AG08396 (cell line): ENCODE data around the gene BROX.
"Not testable (repeated sequence)": the region's sequence is repeated elsewhere in the genome, so short reads cannot be mapped to it uniquely, and the experiment has no call there.

ENCODE experiments used
- DNase-seq: peaks from one replicate; pipeline ENCODE4 v3.0.0; 2012; ENCODE audit warnings: low spot score, mixed read lengths

Gene BROX

GRCh38 chr1:222732216-222733159 lies 20.1 kb downstream of the BROX start:
- no peak for DNase-seq

GRCh38 chr1:222734740-222735139 lies 22.4 kb downstream of the BROX start:
- no peak for DNase-seq

GRCh38 chr1:222736470-222736869 lies 24.1 kb downstream of the BROX start:
- DNase-seq = no peak

GRCh38 chr1:222736972-222737371 lies 24.6 kb downstream of the BROX start, which contains the start of gene FAM177B:
FAM177B (plus strand) TSS chr1:222737202; CDS start chr1:222746546, 9,344 bp downstream.
- no peak for DNase-seq

- DNase-seq = no peak
Measured at GRCh38 chr1:222739465-222739864, 27.1 kb downstream of the BROX start.

GRCh38 chr1:222739929-222740328 lies 27.6 kb downstream of the BROX start:
- no peak for DNase-seq

GRCh38 chr1:222741630-222742457 lies 29.5 kb downstream of the BROX start:
- DNase-seq = not testable (repeated sequence)

GRCh38 chr1:222749927-222750326 lies 37.6 kb downstream of the BROX start:
- no peak for DNase-seq

- no peak for DNase-seq
Measured at GRCh38 chr1:222750651-222751050, 38.3 kb downstream of the BROX start.

GRCh38 chr1:222751255-222751654 lies 38.9 kb downstream of the BROX start:
- no peak for DNase-seq

GRCh38 chr1:222754366-222755139 lies 42.2 kb downstream of the BROX start:
- peak; percentile 83 for DNase-seq

- no peak for DNase-seq
Measured at GRCh38 chr1:222757646-222758268, 45.4 kb downstream of the BROX start.

GRCh38 chr1:222759451-222760035 lies 47.2 kb downstream of the BROX start:
- no peak for DNase-seq

GRCh38 chr1:222761083-222761482 lies 48.7 kb downstream of the BROX start:
- DNase-seq = no peak

GRCh38 chr1:222762178-222762577 lies 49.8 kb downstream of the BROX start:
- DNase-seq = not testable (repeated sequence)

- no peak for DNase-seq
Measured at GRCh38 chr1:222767152-222767571, 54.8 kb downstream of the BROX start.

GRCh38 chr1:222768592-222768991 lies 56.2 kb downstream of the BROX start:
- no peak for DNase-seq

GRCh38 chr1:222769181-222769580 lies 56.8 kb downstream of the BROX start:
- DNase-seq = no peak

- no peak for DNase-seq
Measured at GRCh38 chr1:222769971-222770620, 57.7 kb downstream of the BROX start.

- DNase-seq = no peak
Measured at GRCh38 chr1:222772996-222773379, 60.6 kb downstream of the BROX start.

GRCh38 chr1:222777463-222777862 lies 65.1 kb downstream of the BROX start:
- DNase-seq = no peak
